A549 (cell line): Measurements from ENCODE around the gene ADGRF3.
"Not testable (repeated sequence)": the region's sequence is repeated elsewhere in the genome, so short reads cannot be mapped to it uniquely, and the experiment has no call there.

Source experiments
- EP300 ChIP-seq, 2 experiments: fragments of >200 bp; sonication (Bioruptor Twin); formaldehyde crosslinking; IDR thresholded peaks; 2 replicates in 1 of 2; 3 replicates in 1 of 2; pipeline ENCODE4 v1.6.1; 2016 to 2017
- ESRRA ChIP-seq: fragments of 150-350 bp; IDR thresholded peaks from 2 replicates; pipeline ENCODE4 v1.6.1; 2014; ENCODE audit warnings: mild to moderate bottlenecking, low read length, borderline replicate concordance
- FOSL2 ChIP-seq, 2 experiments: fragments of 450-650 bp in 1 of 2; fragments of >200 bp in 1 of 2; sonication (Bioruptor Twin) in 1 of 2; formaldehyde crosslinking; IDR thresholded peaks; 2 replicates each; pipeline versions ENCODE4 v1.5.0 to v1.6.1; 2016 to 2020; ENCODE audit warnings: mild to moderate bottlenecking in 1 of 2, moderate library complexity in 1 of 2
- HDAC2 ChIP-seq: fragments of 200-600 bp; sonication (generic); IDR thresholded peaks from 2 replicates; pipeline ENCODE4 v1.6.1; 2016
- JUNB ChIP-seq: fragments of >200 bp; sonication (Bioruptor Twin); formaldehyde crosslinking; IDR thresholded peaks from 2 replicates; pipeline ENCODE4 v1.6.1; 2016
- MYC ChIP-seq: IDR thresholded peaks from 2 replicates; pipeline ENCODE4 v1.6.1; 2012; ENCODE audit warnings: mild to moderate bottlenecking, inconsistent platforms, low read length, improper control_type of control experiment, borderline replicate concordance
- NR3C1 ChIP-seq: fragments of >200 bp; sonication (Bioruptor Twin); formaldehyde crosslinking; IDR thresholded peaks from 3 replicates; pipeline ENCODE4 v1.6.1; 2017
- POLR2A ChIP-seq: IDR thresholded peaks from 2 replicates; pipeline ENCODE4 v1.6.1; 2012; ENCODE audit warnings: mild to moderate bottlenecking, low read length
- POLR2AphosphoS2 ChIP-seq: conservative IDR thresholded peaks from 2 replicates; pipeline ENCODE4 v1.6.1; 2012; ENCODE audit warnings: low read length, improper control_type of control experiment, inconsistent platforms
- RCOR1 ChIP-seq: fragments of 150-350 bp; IDR thresholded peaks from 2 replicates; pipeline ENCODE4 v1.6.1; 2014; ENCODE audit warnings: antibody characterized with exemption, low read length, low read depth
- RFX5 ChIP-seq: fragments of 450-650 bp; IDR thresholded peaks from 2 replicates; pipeline ENCODE4 v1.7.1; 2014; ENCODE audit warnings: antibody characterized with exemption, mild to moderate bottlenecking, moderate library complexity
- SMC3 ChIP-seq: fragments of >200 bp; sonication (Bioruptor Twin); formaldehyde crosslinking; IDR thresholded peaks from 3 replicates; pipeline ENCODE4 v1.6.1; 2018; ENCODE audit warnings: inconsistent platforms
- TF ChIP-seq, protein P1 (sequence below): fragments of >200 bp; sonication (Bioruptor Twin); formaldehyde crosslinking; IDR thresholded peaks from 3 replicates; pipeline ENCODE4 v1.5.1; 2016
- TF ChIP-seq, protein P2 (sequence below): IDR thresholded peaks from 2 replicates; pipeline ENCODE4 v1.6.1; 2012

DNA sequence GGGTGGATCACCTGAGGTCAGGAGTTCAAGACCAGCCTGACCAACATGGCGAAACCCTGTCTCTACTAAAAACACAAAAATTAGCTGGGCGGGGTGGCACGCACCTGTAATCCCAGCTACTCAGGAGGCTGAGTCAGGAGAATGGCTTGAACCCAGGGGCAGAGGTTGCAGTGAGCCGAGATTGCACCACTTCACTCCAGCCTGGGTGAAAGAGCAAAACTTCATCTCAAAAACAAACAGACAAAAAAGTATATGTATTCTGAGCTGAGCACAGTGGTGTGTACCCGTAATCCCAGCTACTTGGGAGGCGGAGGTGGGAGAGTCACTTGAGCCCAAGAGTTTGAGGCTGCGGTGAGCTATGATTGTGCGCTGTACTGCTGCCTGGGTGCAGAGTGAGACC lies 15.3 kb downstream of the ADGRF3 start:
- TF ChIP-seq, protein P1, sequence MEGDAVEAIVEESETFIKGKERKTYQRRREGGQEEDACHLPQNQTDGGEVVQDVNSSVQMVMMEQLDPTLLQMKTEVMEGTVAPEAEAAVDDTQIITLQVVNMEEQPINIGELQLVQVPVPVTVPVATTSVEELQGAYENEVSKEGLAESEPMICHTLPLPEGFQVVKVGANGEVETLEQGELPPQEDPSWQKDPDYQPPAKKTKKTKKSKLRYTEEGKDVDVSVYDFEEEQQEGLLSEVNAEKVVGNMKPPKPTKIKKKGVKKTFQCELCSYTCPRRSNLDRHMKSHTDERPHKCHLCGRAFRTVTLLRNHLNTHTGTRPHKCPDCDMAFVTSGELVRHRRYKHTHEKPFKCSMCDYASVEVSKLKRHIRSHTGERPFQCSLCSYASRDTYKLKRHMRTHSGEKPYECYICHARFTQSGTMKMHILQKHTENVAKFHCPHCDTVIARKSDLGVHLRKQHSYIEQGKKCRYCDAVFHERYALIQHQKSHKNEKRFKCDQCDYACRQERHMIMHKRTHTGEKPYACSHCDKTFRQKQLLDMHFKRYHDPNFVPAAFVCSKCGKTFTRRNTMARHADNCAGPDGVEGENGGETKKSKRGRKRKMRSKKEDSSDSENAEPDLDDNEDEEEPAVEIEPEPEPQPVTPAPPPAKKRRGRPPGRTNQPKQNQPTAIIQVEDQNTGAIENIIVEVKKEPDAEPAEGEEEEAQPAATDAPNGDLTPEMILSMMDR: not testable (repeated sequence)
- not testable (repeated sequence) for TF ChIP-seq POLR2A; JUNB; RFX5; NR3C1; EP300 (IDR thresholded peaks at IDR 0.05); FOSL2 (IDR thresholded peaks at IDR 0.05); FOSL2 (CRISPR knock-in tag; IDR thresholded peaks at IDR 0.05); HDAC2; MYC; RCOR1; SMC3; ESRRA; POLR2AphosphoS2
- TF ChIP-seq, protein P2, sequence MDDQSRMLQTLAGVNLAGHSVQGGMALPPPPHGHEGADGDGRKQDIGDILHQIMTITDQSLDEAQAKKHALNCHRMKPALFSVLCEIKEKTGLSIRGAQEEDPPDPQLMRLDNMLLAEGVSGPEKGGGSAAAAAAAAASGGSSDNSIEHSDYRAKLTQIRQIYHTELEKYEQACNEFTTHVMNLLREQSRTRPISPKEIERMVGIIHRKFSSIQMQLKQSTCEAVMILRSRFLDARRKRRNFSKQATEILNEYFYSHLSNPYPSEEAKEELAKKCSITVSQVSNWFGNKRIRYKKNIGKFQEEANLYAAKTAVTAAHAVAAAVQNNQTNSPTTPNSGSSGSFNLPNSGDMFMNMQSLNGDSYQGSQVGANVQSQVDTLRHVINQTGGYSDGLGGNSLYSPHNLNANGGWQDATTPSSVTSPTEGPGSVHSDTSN: not testable (repeated sequence)
